CD4-positive, CD25-positive, alpha-beta regulatory T cell (primary cell): Measurements from ENCODE around the gene TMEM120B. TPM values are rescaled to one million over a fixed set of nuclear protein-coding genes. Genes with fewer than 3 reads are reported as not detected.

ENCODE experiments used
- ATAC-seq, 2 donors: fragments of 150-1000 bp; cut with Tn5 transposase; one replicate each; pipeline ENCODE4 v1.10.0; 2021; ENCODE audit warnings: low read depth in 2 of 2, moderate number of reproducible peaks in 2 of 2, moderate library complexity in 1 of 2
- DNase-seq, 3 donors: peaks; one replicate each; pipeline versions ENCODE4 v3.0.0 to v3.0.0-alpha.2; 2012 to 2022; ENCODE audit warnings: mixed read lengths in 1 of 3
- H3K27ac ChIP-seq: one replicate; pipeline ENCODE4 v1.7.0; 2013; ENCODE audit warnings: mild to moderate bottlenecking, low read length; ENCODE audit not compliant: insufficient read depth, poor library complexity, severe bottlenecking
- H3K27me3 ChIP-seq: one replicate; pipeline ENCODE4 v1.7.0; 2013; ENCODE audit warnings: low read length; ENCODE audit not compliant: control insufficient read depth, insufficient read depth
- H3K36me3 ChIP-seq: one replicate; pipeline ENCODE4 v1.7.0; 2013; ENCODE audit warnings: mild to moderate bottlenecking, low read length, moderate library complexity; ENCODE audit not compliant: control insufficient read depth, insufficient read depth
- H3K4me1 ChIP-seq: 2 replicates; pipeline ENCODE4 v1.7.0; 2013; ENCODE audit warnings: mild to moderate bottlenecking, low read length; ENCODE audit not compliant: insufficient read depth, control insufficient read depth, poor library complexity, severe bottlenecking
- H3K4me3 ChIP-seq: one replicate; pipeline ENCODE4 v1.7.0; 2013; ENCODE audit warnings: low read depth, mild to moderate bottlenecking, low read length, moderate library complexity
- H3K9me3 ChIP-seq, 2 experiments: 1 replicate in 1 of 2; 2 replicates in 1 of 2; pipeline ENCODE4 v1.7.0; 2013; ENCODE audit warnings: low read length in 2 of 2, mild to moderate bottlenecking in 1 of 2, moderate library complexity in 1 of 2; ENCODE audit not compliant: control insufficient read depth in 2 of 2
- H3K27ac Mint-ChIP-seq, 3 donors: one replicate each; pipeline ENCODE4 v1.8.0; 2020 to 2022; ENCODE audit warnings: mild to moderate bottlenecking in 3 of 3, mixed read lengths in 3 of 3, moderate library complexity in 2 of 3
- H3K27me3 Mint-ChIP-seq: one replicate; pipeline ENCODE4 v1.8.0; 2022; ENCODE audit warnings: mild to moderate bottlenecking, mixed read lengths
- H3K36me3 Mint-ChIP-seq: one replicate; pipeline ENCODE4 v1.8.0; 2020; ENCODE audit warnings: mixed read lengths
- H3K4me1 Mint-ChIP-seq, 4 donors: one replicate each; pipeline ENCODE4 v1.8.0; 2020 to 2022; ENCODE audit warnings: mixed read lengths in 4 of 4, mild to moderate bottlenecking in 1 of 4
- H3K4me3 Mint-ChIP-seq, 4 donors: one replicate each; pipeline ENCODE4 v1.8.0; 2020 to 2022; ENCODE audit warnings: mild to moderate bottlenecking in 4 of 4, mixed read lengths in 4 of 4, moderate library complexity in 3 of 4
- H3K9me3 Mint-ChIP-seq, 7 donors: one replicate each; pipeline ENCODE4 v1.8.0; 2020 to 2022; ENCODE audit warnings: mixed read lengths in 7 of 7, mild to moderate bottlenecking in 3 of 7, moderate library complexity in 2 of 7
- polyA plus RNA-seq, 4 donors: library from polyadenylated mRNA; unstranded; fragments of 300-500 nt; fragmentation: Illumina TruSeq; gene quantifications; one replicate each; pipeline ENCODE4 v1.2.3, GENCODE V29; 2021
- total RNA-seq: library from RNA; stranded (reverse); gene quantifications from one replicate; pipeline ENCODE4 v1.2.3, GENCODE V29; 2022

TMEM120B gene
- total and polyA plus RNA-seq, 5 donors from 2014 or later = 2.6 to 7.5 (median 2.7) TPM

- H3K36me3 ChIP-seq = peaks cover 78% of the 10 kb centered on the region
- H3K4me3 ChIP-seq = no peak overlapping the region
- Mint-ChIP-seq H3K4me1 (peaks cover 0 to 16% (median 5%) of the 10 kb centered on the region in 4 donors), H3K9me3 (peaks cover 0 to 1% (median 0%) of the 10 kb centered on the region in 7 donors), H3K36me3 (peaks cover 21% of the 10 kb centered on the region), H3K27me3 (no peaks in the 10 kb centered on the region), H3K4me3 (no peak overlapping the region), H3K27ac (no peak overlapping the region)
- no peak overlapping the region for H3K27ac ChIP-seq
- H3K27me3 ChIP-seq = no peaks in the 10 kb centered on the region
- H3K4me1 ChIP-seq = no peaks in the 10 kb centered on the region
- ATAC-seq = no peak
- H3K9me3 ChIP-seq = no peaks in the 10 kb centered on the region
- no peak for DNase-seq
Measured at GRCh38 chr12:121822393-121823100, 110.0 kb downstream of the TMEM120B start.

- Histone ChIP-seq H3K4me1 (no peaks in the 10 kb centered on the region), H3K9me3 (no peaks in the 10 kb centered on the region), H3K36me3 (peaks cover 78% of the 10 kb centered on the region), H3K4me3 (no peak overlapping the region), H3K27ac (no peak overlapping the region), H3K27me3 (no peaks in the 10 kb centered on the region)
- H3K4me1 Mint-ChIP-seq = peaks cover 0 to 17% (median 6%) of the 10 kb centered on the region in 4 donors
- ATAC-seq (no peak), DNase-seq (no peak)
- no peak overlapping the region for H3K4me3 Mint-ChIP-seq
- peaks cover 21% of the 10 kb centered on the region for H3K36me3 Mint-ChIP-seq
- no peak overlapping the region for H3K27ac Mint-ChIP-seq
- H3K27me3 Mint-ChIP-seq = no peaks in the 10 kb centered on the region
- H3K9me3 Mint-ChIP-seq = peaks cover 0 to 1% (median 0%) of the 10 kb centered on the region in 7 donors
Measured at GRCh38 chr12:121823101-121823726, 110.7 kb downstream of the TMEM120B start.

GRCh38 chr12:121823727-121824115 lies 111.2 kb downstream of the TMEM120B start:
- H3K36me3 Mint-ChIP-seq = peaks cover 26% of the 10 kb centered on the region
- ATAC-seq = no peak
- peaks cover 0 to 22% (median 9%) of the 10 kb centered on the region in 4 donors for H3K4me1 Mint-ChIP-seq
- no peaks in the 10 kb centered on the region for H3K4me1 ChIP-seq
- H3K27ac Mint-ChIP-seq = no peak overlapping the region
- peaks cover 83% of the 10 kb centered on the region for H3K36me3 ChIP-seq
- no peaks in the 10 kb centered on the region for H3K27me3 Mint-ChIP-seq
- H3K4me3 Mint-ChIP-seq = no peak overlapping the region
- H3K27me3 ChIP-seq = no peaks in the 10 kb centered on the region
- no peak overlapping the region for H3K27ac ChIP-seq
- H3K4me3 ChIP-seq = no peak overlapping the region
- DNase-seq = no peak
- peaks cover 0 to 3% (median 0%) of the 10 kb centered on the region in 7 donors for H3K9me3 Mint-ChIP-seq
- H3K9me3 ChIP-seq = no peaks in the 10 kb centered on the region

- Mint-ChIP-seq H3K9me3 (peaks cover 0 to 3% (median 0%) of the 10 kb centered on the region in 7 donors), H3K36me3 (peaks cover 33% of the 10 kb centered on the region), H3K4me1 (peaks cover 0 to 25% (median 9%) of the 10 kb centered on the region in 4 donors), H3K27me3 (no peaks in the 10 kb centered on the region), H3K4me3 (no peak overlapping the region), H3K27ac (no peak overlapping the region)
- ATAC-seq = no peak
- peaks cover 85% of the 10 kb centered on the region for H3K36me3 ChIP-seq
- H3K9me3 ChIP-seq = no peaks in the 10 kb centered on the region
- H3K4me3 ChIP-seq = no peak overlapping the region
- no peaks in the 10 kb centered on the region for H3K27me3 ChIP-seq
- no peaks in the 10 kb centered on the region for H3K4me1 ChIP-seq
- DNase-seq = no peak
- no peak overlapping the region for H3K27ac ChIP-seq
Measured at GRCh38 chr12:121825041-121825523, 112.5 kb downstream of the TMEM120B start.

- ATAC-seq = no peak
- no peak for DNase-seq
- Histone ChIP-seq H3K27me3 (no peaks in the 10 kb centered on the region), H3K36me3 (peaks cover 82% of the 10 kb centered on the region), H3K4me3 (no peak overlapping the region), H3K9me3 (no peaks in the 10 kb centered on the region), H3K4me1 (no peaks in the 10 kb centered on the region), H3K27ac (no peak overlapping the region)
- Mint-ChIP-seq H3K4me1 (peaks cover 0 to 22% (median 5%) of the 10 kb centered on the region in 4 donors), H3K27ac (peak overlapping the region; percentile 58 to 87 (median 81)), H3K36me3 (peaks cover 30% of the 10 kb centered on the region), H3K9me3 (peaks cover 0 to 3% (median 0%) of the 10 kb centered on the region in 7 donors), H3K4me3 (peak overlapping the region in 2 of 4 donors; percentile 63 to 80), H3K27me3 (no peaks in the 10 kb centered on the region)
Measured at GRCh38 chr12:121826318-121827150, 114.0 kb downstream of the TMEM120B start.

GRCh38 chr12:121827351-121828099 lies 115.0 kb downstream of the TMEM120B start:
- Histone ChIP-seq H3K27me3 (no peaks in the 10 kb centered on the region), H3K27ac (no peak overlapping the region), H3K9me3 (no peaks in the 10 kb centered on the region), H3K36me3 (peaks cover 79% of the 10 kb centered on the region), H3K4me1 (no peaks in the 10 kb centered on the region), H3K4me3 (no peak overlapping the region)
- peak overlapping the region in 2 of 3 donors; percentile 25 to 80 for H3K27ac Mint-ChIP-seq
- ATAC-seq (no peak), DNase-seq (no peak)
- H3K4me3 Mint-ChIP-seq = peak overlapping the region in 1 of 4 donors; percentile 38
- peaks cover 0 to 22% (median 8%) of the 10 kb centered on the region in 4 donors for H3K4me1 Mint-ChIP-seq
- peaks cover 38% of the 10 kb centered on the region for H3K36me3 Mint-ChIP-seq
- no peaks in the 10 kb centered on the region for H3K27me3 Mint-ChIP-seq
- peaks cover 0 to 3% (median 0%) of the 10 kb centered on the region in 7 donors for H3K9me3 Mint-ChIP-seq

- Histone ChIP-seq H3K9me3 (no peaks in the 10 kb centered on the region), H3K4me3 (no peak overlapping the region), H3K27ac (no peak overlapping the region), H3K36me3 (peaks cover 75% of the 10 kb centered on the region), H3K27me3 (no peaks in the 10 kb centered on the region), H3K4me1 (no peaks in the 10 kb centered on the region)
- Mint-ChIP-seq H3K36me3 (peaks cover 38% of the 10 kb centered on the region), H3K9me3 (peaks cover 0 to 3% (median 0%) of the 10 kb centered on the region in 7 donors), H3K4me3 (peak overlapping the region in 1 of 4 donors; percentile 32), H3K27me3 (no peaks in the 10 kb centered on the region), H3K27ac (peak overlapping the region in 1 of 3 donors; percentile 36), H3K4me1 (peaks cover 4 to 22% (median 8%) of the 10 kb centered on the region in 4 donors)
- no peak for ATAC-seq
- DNase-seq = no peak
Measured at GRCh38 chr12:121828306-121828705, 115.8 kb downstream of the TMEM120B start.
